Keratinocyte (primary cell): ENCODE measurements around the gene SESN2. TPM values are rescaled to one million over a fixed set of nuclear protein-coding genes. Genes with fewer than 3 reads are reported as not detected.
"Not testable (repeated sequence)": the region's sequence is repeated elsewhere in the genome, so short reads cannot be mapped to it uniquely, and the experiment has no call there.

Experiments
- DNase-seq: peaks from one replicate; pipeline ENCODE4 v3.0.0-alpha.2; 2011; ENCODE audit warnings: low read depth, missing footprints, low spot score
- FAIRE-seq: peaks from 2 replicates; lab custom pipeline; 2011; peaks lifted over from hg19 to GRCh38; lab: Jason Lieb, UNC
- H2AFZ ChIP-seq: 2 replicates; pipeline ENCODE4 v1.6.0; 2012; ENCODE audit warnings: low read length, control low read depth, inconsistent platforms; ENCODE audit not compliant: control insufficient read depth
- H3K27ac ChIP-seq: 2 replicates; pipeline ENCODE4 v1.5.1; 2011; ENCODE audit warnings: low read length; ENCODE audit not compliant: control insufficient read depth, insufficient read depth
- H3K27me3 ChIP-seq: 3 replicates; pipeline ENCODE4 v1.6.0; 2011; ENCODE audit warnings: low read length; ENCODE audit not compliant: control insufficient read depth, insufficient read depth; ENCODE audit errors: extremely low read depth
- H3K36me3 ChIP-seq, 2 experiments: 2 replicates in 1 of 2; 3 replicates in 1 of 2; pipeline ENCODE4 v1.5.1; 2011; ENCODE audit warnings: low read length in 2 of 2, mild to moderate bottlenecking in 1 of 2; ENCODE audit not compliant: control insufficient read depth in 2 of 2, insufficient read depth in 2 of 2; ENCODE audit errors: extremely low read depth in 1 of 2
- H3K4me1 ChIP-seq: 3 replicates; pipeline ENCODE4 v1.5.1; 2011; ENCODE audit warnings: low read length; ENCODE audit not compliant: control insufficient read depth, insufficient read depth; ENCODE audit errors: extremely low read depth
- H3K4me2 ChIP-seq: 3 replicates; pipeline ENCODE4 v1.6.0; 2011; ENCODE audit warnings: low read depth, low read length; ENCODE audit not compliant: control insufficient read depth, insufficient read depth; ENCODE audit errors: extremely low read depth
- H3K4me3 ChIP-seq, 3 experiments: fragments of 200-600 bp in 1 of 3; sonication (generic) in 1 of 3; 2 replicates in 2 of 3; 3 replicates in 1 of 3; pipeline ENCODE4 v1.5.1; 2011 to 2016; ENCODE audit warnings: low read length in 3 of 3, mild to moderate bottlenecking in 3 of 3, control low read depth in 2 of 3, inconsistent platforms in 1 of 3, low read depth in 1 of 3, mixed read lengths in 1 of 3, mixed run types in 1 of 3, moderate library complexity in 1 of 3; ENCODE audit not compliant: control insufficient read depth in 2 of 3, insufficient read depth in 2 of 3; ENCODE audit errors: extremely low read depth in 1 of 3
- H3K79me2 ChIP-seq: 2 replicates; pipeline ENCODE4 v1.6.0; 2012; ENCODE audit warnings: low read length; ENCODE audit not compliant: control insufficient read depth, insufficient read depth
- H3K9ac ChIP-seq: 3 replicates; pipeline ENCODE4 v1.6.0; 2011; ENCODE audit warnings: low read length; ENCODE audit not compliant: control insufficient read depth, insufficient read depth; ENCODE audit errors: extremely low read depth
- H3K9me1 ChIP-seq: 3 replicates; pipeline ENCODE4 v1.6.0; 2011; ENCODE audit warnings: low read length; ENCODE audit not compliant: control insufficient read depth, insufficient read depth; ENCODE audit errors: extremely low read depth
- H3K9me3 ChIP-seq: 2 replicates; pipeline ENCODE4 v1.5.1; 2012; ENCODE audit warnings: low read depth, low read length; ENCODE audit not compliant: control insufficient read depth
- H4K20me1 ChIP-seq: 3 replicates; pipeline ENCODE4 v1.6.0; 2011; ENCODE audit warnings: low read length; ENCODE audit not compliant: control insufficient read depth, insufficient read depth; ENCODE audit errors: extremely low read depth
- EZH2 ChIP-seq: IDR thresholded peaks from one replicate; pipeline ENCODE4 v1.6.1; 2012; ENCODE audit warnings: inconsistent platforms, mild to moderate bottlenecking, low read length, moderate library complexity
- dilution Hi-C: fragments of 300-500 bp; cut with MboI; formaldehyde crosslinking; loops from one replicate; pipeline ENCODE4 v1.7.0; 2020; ENCODE audit warnings: low sequenced_read_pairs; ENCODE audit not compliant: extremely low pct_ligation_motif_present
- polyA plus RNA-seq, 5 experiments: library from polyadenylated mRNA; depleted of rRNA in 3 of 5; stranded (reverse) in 3 of 5; stranded (forward) in 1 of 5; unstranded in 1 of 5; fragments of >200 nt; gene quantifications; 1 replicate in 1 of 5; 2 replicates in 3 of 5; 3 replicates in 1 of 5; pipeline versions ENCODE4 v1.2.1 to v1.2.3, GENCODE V29; 2011 to 2012; ENCODE audit warnings: missing spikeins in 2 of 5, low read depth in 1 of 5, low replicate concordance in 1 of 5
- TF ChIP-seq, protein P1 (sequence below), 3 experiments: IDR thresholded peaks in 1 of 3; conservative IDR thresholded peaks in 1 of 3; optimal IDR thresholded peaks in 1 of 3; 2 replicates in 2 of 3; 3 replicates in 1 of 3; pipeline versions ENCODE3 to v1.5.1; 2011; ENCODE audit warnings: low read length in 3 of 3, mild to moderate bottlenecking in 3 of 3, moderate library complexity in 2 of 3, control low read depth in 1 of 3, inconsistent platforms in 1 of 3; ENCODE audit not compliant: insufficient read depth in 2 of 3; ENCODE audit errors: extremely low read depth in 1 of 3

SESN2 gene
- polyA plus RNA-seq, 1 donor (not counting 4 experiments of a cell fraction or from before 2014, with no cell fraction given) = 13.5 TPM

DNA sequence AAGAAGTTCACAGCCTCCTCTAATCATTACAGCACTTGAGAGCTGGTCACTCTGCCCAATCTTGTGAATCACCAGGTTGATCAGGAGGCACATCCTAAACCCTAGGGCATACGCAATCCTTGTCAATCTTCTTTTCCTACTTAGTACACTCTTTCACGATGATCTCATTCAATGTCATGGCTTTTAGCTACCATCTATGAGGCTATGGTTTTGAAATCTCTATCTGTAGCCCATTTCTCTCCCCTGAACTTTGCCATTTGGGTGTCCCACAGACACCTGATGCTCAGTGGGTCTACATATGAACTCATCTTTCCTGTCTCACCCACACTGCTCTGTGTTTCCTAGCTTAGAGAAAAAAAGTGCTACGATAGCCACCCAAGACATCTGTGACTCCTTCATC, 67.7 kb downstream of the SESN2 start:
- TF ChIP-seq EZH2 = no peak
- TF ChIP-seq, protein P1, sequence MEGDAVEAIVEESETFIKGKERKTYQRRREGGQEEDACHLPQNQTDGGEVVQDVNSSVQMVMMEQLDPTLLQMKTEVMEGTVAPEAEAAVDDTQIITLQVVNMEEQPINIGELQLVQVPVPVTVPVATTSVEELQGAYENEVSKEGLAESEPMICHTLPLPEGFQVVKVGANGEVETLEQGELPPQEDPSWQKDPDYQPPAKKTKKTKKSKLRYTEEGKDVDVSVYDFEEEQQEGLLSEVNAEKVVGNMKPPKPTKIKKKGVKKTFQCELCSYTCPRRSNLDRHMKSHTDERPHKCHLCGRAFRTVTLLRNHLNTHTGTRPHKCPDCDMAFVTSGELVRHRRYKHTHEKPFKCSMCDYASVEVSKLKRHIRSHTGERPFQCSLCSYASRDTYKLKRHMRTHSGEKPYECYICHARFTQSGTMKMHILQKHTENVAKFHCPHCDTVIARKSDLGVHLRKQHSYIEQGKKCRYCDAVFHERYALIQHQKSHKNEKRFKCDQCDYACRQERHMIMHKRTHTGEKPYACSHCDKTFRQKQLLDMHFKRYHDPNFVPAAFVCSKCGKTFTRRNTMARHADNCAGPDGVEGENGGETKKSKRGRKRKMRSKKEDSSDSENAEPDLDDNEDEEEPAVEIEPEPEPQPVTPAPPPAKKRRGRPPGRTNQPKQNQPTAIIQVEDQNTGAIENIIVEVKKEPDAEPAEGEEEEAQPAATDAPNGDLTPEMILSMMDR (optimal IDR thresholded peaks at IDR 0.05 in 1 of 3, IDR thresholded peaks at IDR 0.05 in 1 of 3, conservative IDR thresholded peaks at IDR 0.05 in 1 of 3; ENCODE audit: extremely low read depth in 1 of 3, insufficient read depth in 2 of 3, low read length in 3 of 3) = no peak
- no peak overlapping the region for H3K9ac ChIP-seq
- H2AFZ ChIP-seq = no peak overlapping the region
- DNase-seq = no peak
- H3K27me3 ChIP-seq = no peaks in the 10 kb centered on the region
- H3K27ac ChIP-seq = peak overlapping the region; percentile 62
- peaks cover 4% of the 10 kb centered on the region for H3K9me1 ChIP-seq
- H3K9me3 ChIP-seq = no peaks in the 10 kb centered on the region
- H3K4me2 ChIP-seq = no peak overlapping the region
- dilution Hi-C loops = no loop called here
- FAIRE-seq = peak; percentile 77
- peaks cover 2 to 8% of the 10 kb centered on the region in 2 experiments for H3K36me3 ChIP-seq
- no peaks in the 10 kb centered on the region for H4K20me1 ChIP-seq
- H3K4me1 ChIP-seq = peaks cover 18% of the 10 kb centered on the region
- H3K4me3 ChIP-seq = no peak overlapping the region
- peaks cover 10% of the 10 kb centered on the region for H3K79me2 ChIP-seq

DNA sequence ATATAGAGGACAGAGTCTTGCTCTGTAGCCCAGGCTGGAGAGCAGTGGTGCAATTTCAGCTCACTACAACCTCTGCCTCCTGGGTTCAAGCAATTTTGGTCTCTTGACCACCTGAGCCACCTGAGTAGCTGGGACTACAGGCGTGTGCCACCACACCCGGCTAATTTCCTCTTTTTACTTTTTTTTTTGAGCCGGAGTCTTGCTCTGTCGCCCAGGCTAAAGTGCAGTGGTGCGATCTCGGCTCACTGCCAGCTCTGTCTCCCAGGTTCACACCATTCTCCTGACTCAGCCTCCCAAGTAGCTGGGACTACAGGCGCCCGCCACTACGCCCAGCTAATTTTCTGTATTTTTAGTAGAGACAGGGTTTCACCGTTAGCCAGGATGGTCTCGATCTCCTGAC, 68.1 kb downstream of the SESN2 start:
- FAIRE-seq, H3K9me3 ChIP-seq, H2AFZ ChIP-seq, DNase-seq, dilution Hi-C loops, H4K20me1 ChIP-seq, H3K4me3 ChIP-seq, H3K4me2 ChIP-seq, H3K27me3 ChIP-seq, H3K9me1 ChIP-seq, H3K9ac ChIP-seq: not testable (repeated sequence)
- Histone ChIP-seq H3K79me2 (peaks cover 10% of the 10 kb centered on the region), H3K27ac (peak overlapping the region; percentile 62), H3K4me1 (peaks cover 18% of the 10 kb centered on the region), H3K36me3 (peaks cover 5 to 13% of the 10 kb centered on the region in 2 experiments)

DNA sequence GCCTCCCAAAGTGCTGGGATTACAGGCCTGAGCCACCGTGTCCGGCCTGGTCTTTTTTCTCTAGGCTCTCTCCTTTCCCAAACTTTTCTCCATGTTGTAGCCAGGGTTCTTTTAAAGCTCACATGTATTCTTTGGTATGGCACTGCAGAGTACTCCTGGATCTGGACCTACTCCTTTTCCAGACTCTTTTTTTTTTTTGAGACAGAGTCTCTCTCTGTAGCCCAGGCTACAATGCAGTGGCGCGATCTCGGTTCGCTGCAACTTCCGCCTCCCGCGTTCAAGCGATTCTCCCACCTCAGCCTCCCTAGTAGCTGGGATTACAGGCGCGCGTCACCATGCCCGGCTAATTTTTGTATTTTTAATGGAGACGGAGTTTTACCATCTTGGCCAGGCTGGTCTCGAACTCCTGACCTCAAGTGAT, 68.9 kb downstream of the SESN2 start:
- dilution Hi-C loops = no loop called here
- peaks cover 8 to 19% of the 10 kb centered on the region in 2 experiments for H3K36me3 ChIP-seq
- H3K4me1 ChIP-seq = peaks cover 18% of the 10 kb centered on the region
- no peaks in the 10 kb centered on the region for H3K27me3 ChIP-seq
- no peaks in the 10 kb centered on the region for H4K20me1 ChIP-seq
- H3K4me2 ChIP-seq = peak overlapping the region; percentile 91
- H3K9me1 ChIP-seq = peaks cover 4% of the 10 kb centered on the region
- FAIRE-seq (no peak), DNase-seq (no peak)
- peak overlapping the region; percentile 86 for H3K9ac ChIP-seq
- no peaks in the 10 kb centered on the region for H3K9me3 ChIP-seq
- TF ChIP-seq, protein P1 (optimal IDR thresholded peaks at IDR 0.05 in 1 of 3, IDR thresholded peaks at IDR 0.05 in 1 of 3, conservative IDR thresholded peaks at IDR 0.05 in 1 of 3; ENCODE audit: extremely low read depth in 1 of 3, insufficient read depth in 2 of 3, low read length in 3 of 3) = no peak
- TF ChIP-seq EZH2 = no peak
- peak overlapping the region; percentile 85 for H2AFZ ChIP-seq
- H3K4me3 ChIP-seq = peak overlapping the region; percentile 51 to 81 (median 78)
- H3K79me2 ChIP-seq = peaks cover 11% of the 10 kb centered on the region
- peak overlapping the region; percentile 86 for H3K27ac ChIP-seq
